SU-DHL-6 (cell line): ENCODE data around the gene VPS41.

Source experiments
- CTCF ChIP-seq: fragments of 200-600 bp; sonication (generic); IDR thresholded peaks from one replicate; pipeline ENCODE4 v1.5.1; 2017; ENCODE audit warnings: antibody characterized with exemption, mild to moderate bottlenecking, low read length, moderate library complexity; ENCODE audit not compliant: insufficient read depth, poor library complexity, severe bottlenecking
- EZH2phosphoT487 ChIP-seq: fragments of 200-600 bp; sonication (generic), shearing (Covaris generic); conservative IDR thresholded peaks from 2 replicates; pipeline ENCODE4 v1.6.1; 2018; ENCODE audit warnings: mild to moderate bottlenecking, antibody characterized with exemption, low read length, moderate library complexity, mixed read lengths

DNA sequence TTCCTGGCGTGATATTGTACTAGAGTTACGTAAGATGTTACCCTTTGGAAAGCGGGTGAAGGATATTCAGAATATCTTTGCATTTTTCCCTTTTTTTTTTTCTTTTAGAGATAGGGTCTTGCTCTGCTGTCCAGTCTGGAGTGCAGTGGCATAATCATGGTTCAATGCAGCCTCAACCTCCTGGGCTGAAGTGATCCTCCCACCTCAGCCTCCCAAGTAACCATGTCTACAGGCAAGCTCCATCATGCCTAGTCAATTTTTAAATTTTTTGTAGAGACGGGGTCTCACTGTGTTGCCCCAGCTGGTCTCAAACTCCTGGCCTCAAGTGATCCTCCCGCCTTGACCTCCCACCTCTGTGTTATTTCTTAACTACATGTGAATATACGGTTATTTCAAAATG is 18.4 kb downstream of the VPS41 start:
- no peak for TF ChIP-seq CTCF
- TF ChIP-seq EZH2phosphoT487: no peak
